CD4-positive, alpha-beta T cell (primary cell): Measurements from ENCODE around the gene DTNBP1. TPM values are rescaled to one million over a fixed set of nuclear protein-coding genes. Genes with fewer than 3 reads are reported as not detected.

ENCODE experiments used
- ATAC-seq: fragments of 200-7000 bp; cut with Tn5 transposase; one replicate; pipeline ENCODE4 v1.10.0; 2022; ENCODE audit warnings: mild to moderate bottlenecking; ENCODE audit not compliant: poor library complexity
- CTCF ChIA-PET: fragments of 350-600 bp; sonication (Branson Sonifier 250); formaldehyde crosslinking; loops from one replicate; lab custom pipeline; 2021; ENCODE audit warnings: antibody characterized with exemption, inconsistent platforms; lab: Charles Lee
- POLR2A ChIA-PET: fragments of 350-600 bp; sonication (Branson Sonifier 250); formaldehyde crosslinking; loops from one replicate; lab custom pipeline; 2021; ENCODE audit warnings: antibody characterized with exemption, inconsistent platforms; lab: Charles Lee
- DNase-seq, 14 experiments: peaks; one replicate each; pipeline ENCODE4 v3.0.0-alpha.2; 2013 to 2020; ENCODE audit warnings: mixed read lengths in 2 of 14
- H3K27ac ChIP-seq, 2 donors: one replicate each; pipeline versions ENCODE4 v1.5.1 to v1.7.0; 2013; ENCODE audit warnings: low read length in 2 of 2, low read depth in 1 of 2, mild to moderate bottlenecking in 1 of 2
- H3K27me3 ChIP-seq, 2 experiments: 1 replicate in 1 of 2; 2 replicates in 1 of 2; pipeline versions ENCODE4 v1.6.1 to v1.7.0; 2013; ENCODE audit warnings: low read length in 2 of 2, control low read depth in 1 of 2, mild to moderate bottlenecking in 1 of 2, moderate library complexity in 1 of 2; ENCODE audit not compliant: insufficient read depth in 2 of 2, control insufficient read depth in 1 of 2
- H3K36me3 ChIP-seq: one replicate; pipeline ENCODE4 v1.6.1; 2013; ENCODE audit warnings: low read length, control low read depth; ENCODE audit not compliant: insufficient read depth
- H3K4me1 ChIP-seq: one replicate; pipeline ENCODE4 v1.6.1; 2013; ENCODE audit warnings: low read length, control low read depth; ENCODE audit not compliant: insufficient read depth
- H3K4me3 ChIP-seq: one replicate; pipeline ENCODE4 v1.5.1; 2013; ENCODE audit warnings: mild to moderate bottlenecking, low read length, moderate library complexity
- H3K9me3 ChIP-seq, 2 experiments: 1 replicate in 1 of 2; 2 replicates in 1 of 2; pipeline versions ENCODE4 v1.6.1 to v1.7.0; 2013; ENCODE audit warnings: low read length in 2 of 2, mild to moderate bottlenecking in 2 of 2, control low read depth in 1 of 2, moderate library complexity in 1 of 2; ENCODE audit not compliant: control insufficient read depth in 1 of 2, insufficient read depth in 1 of 2
- H3K27ac Mint-ChIP-seq: one replicate; pipeline ENCODE4 v1.8.0; 2020; ENCODE audit warnings: mixed read lengths
- H3K27me3 Mint-ChIP-seq: one replicate; pipeline ENCODE4 v1.8.0; 2021; ENCODE audit warnings: mixed read lengths
- H3K36me3 Mint-ChIP-seq: one replicate; pipeline ENCODE4 v1.8.0; 2021; ENCODE audit warnings: low read depth, mixed read lengths
- H3K4me1 Mint-ChIP-seq: one replicate; pipeline ENCODE4 v1.8.0; 2021; ENCODE audit warnings: low read depth, mixed read lengths
- H3K4me3 Mint-ChIP-seq: one replicate; pipeline ENCODE4 v1.8.0; 2020; ENCODE audit warnings: mild to moderate bottlenecking, mixed read lengths
- H3K9me3 Mint-ChIP-seq: one replicate; pipeline ENCODE4 v1.8.0; 2020; ENCODE audit warnings: mixed read lengths
- intact Hi-C, 2 experiments: fragments of 100-400 bp; cut with DNase I in 1 of 2; cut with micrococcal nuclease in 1 of 2; formaldehyde crosslinking; loops; one replicate each; pipeline versions ENCODE4 v1.15.1 to v1.9.0; 2023 to 2025; cut with DNase I, micrococcal nuclease
- total RNA-seq, 174 experiments: library from RNA in 2 of 174; stranded (reverse) in 2 of 174; gene quantifications; one replicate each; pipeline ENCODE4 v1.2.3 and lab custom pipeline; 2021 to 2026
- TF ChIP-seq, protein P1 (sequence below): fragments of 200-600 bp; IDR thresholded peaks from one replicate; pipeline ENCODE4 v1.8.0; 2022; ENCODE audit warnings: antibody characterized with exemption, mild to moderate bottlenecking

The DTNBP1 gene
- total RNA-seq, 2 experiments from 2014 or later = 14.5 to 14.7 TPM

DNA sequence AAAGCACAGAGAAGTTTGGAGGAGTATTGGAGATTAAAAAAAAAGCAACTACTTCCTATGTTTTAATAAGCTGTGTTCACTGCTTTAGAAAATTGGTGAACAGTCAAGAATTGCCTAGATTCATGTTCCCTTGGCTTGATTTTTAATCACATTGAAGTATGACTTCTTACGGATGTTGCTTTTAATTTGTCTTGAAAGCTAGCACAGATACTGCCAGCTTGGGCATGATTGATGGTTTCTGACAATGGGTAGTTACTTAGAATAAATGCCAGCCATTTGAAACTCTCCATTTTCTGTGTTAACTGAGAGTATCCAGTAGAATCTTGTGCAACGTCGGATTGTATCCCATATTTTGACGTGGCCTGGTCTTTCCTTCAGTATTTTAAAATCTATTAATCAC, 178.0 kb downstream of the DTNBP1 start:
- DNase-seq = no peak
- intact Hi-C loops = no loop called here
- H3K4me1 ChIP-seq = peaks cover 4% of the 10 kb centered on the region
- Mint-ChIP-seq H3K36me3 (peaks cover 37% of the 10 kb centered on the region), H3K4me1 (peaks cover 68% of the 10 kb centered on the region), H3K27me3 (no peaks in the 10 kb centered on the region), H3K27ac (peak overlapping the region; percentile 4), H3K4me3 (no peak overlapping the region), H3K9me3 (no peaks in the 10 kb centered on the region)
- H3K27ac ChIP-seq = no peak overlapping the region
- ChIA-PET POLR2A (no interaction called here), CTCF (no interaction called here)
- H3K27me3 ChIP-seq = no peaks in the 10 kb centered on the region
- no peaks in the 10 kb centered on the region for H3K9me3 ChIP-seq
- H3K4me3 ChIP-seq = no peak overlapping the region
- TF ChIP-seq, protein P1, sequence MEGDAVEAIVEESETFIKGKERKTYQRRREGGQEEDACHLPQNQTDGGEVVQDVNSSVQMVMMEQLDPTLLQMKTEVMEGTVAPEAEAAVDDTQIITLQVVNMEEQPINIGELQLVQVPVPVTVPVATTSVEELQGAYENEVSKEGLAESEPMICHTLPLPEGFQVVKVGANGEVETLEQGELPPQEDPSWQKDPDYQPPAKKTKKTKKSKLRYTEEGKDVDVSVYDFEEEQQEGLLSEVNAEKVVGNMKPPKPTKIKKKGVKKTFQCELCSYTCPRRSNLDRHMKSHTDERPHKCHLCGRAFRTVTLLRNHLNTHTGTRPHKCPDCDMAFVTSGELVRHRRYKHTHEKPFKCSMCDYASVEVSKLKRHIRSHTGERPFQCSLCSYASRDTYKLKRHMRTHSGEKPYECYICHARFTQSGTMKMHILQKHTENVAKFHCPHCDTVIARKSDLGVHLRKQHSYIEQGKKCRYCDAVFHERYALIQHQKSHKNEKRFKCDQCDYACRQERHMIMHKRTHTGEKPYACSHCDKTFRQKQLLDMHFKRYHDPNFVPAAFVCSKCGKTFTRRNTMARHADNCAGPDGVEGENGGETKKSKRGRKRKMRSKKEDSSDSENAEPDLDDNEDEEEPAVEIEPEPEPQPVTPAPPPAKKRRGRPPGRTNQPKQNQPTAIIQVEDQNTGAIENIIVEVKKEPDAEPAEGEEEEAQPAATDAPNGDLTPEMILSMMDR = no peak
- ATAC-seq = no peak
- peaks cover 23% of the 10 kb centered on the region for H3K36me3 ChIP-seq

DNA sequence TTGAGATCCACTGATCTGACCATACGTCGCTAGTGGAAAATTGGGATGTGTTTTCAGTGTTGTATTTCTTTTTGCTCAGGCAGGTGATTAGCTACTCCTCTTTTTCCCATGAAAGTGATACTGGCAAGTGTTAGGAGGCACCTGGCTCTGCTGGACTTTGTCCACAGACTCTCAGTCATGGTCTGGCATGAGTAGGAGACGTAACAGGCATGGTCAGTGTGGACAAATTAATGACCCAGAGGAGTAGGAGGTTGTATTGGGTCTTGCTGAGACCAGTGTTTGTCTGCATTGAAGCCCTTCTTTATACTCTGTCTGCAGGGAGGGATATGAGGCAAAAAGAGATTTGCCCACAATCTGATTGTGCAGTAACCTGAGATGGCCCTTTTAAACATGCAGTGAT, 178.7 kb downstream of the DTNBP1 start:
- POLR2A ChIA-PET = no interaction called here

DNA sequence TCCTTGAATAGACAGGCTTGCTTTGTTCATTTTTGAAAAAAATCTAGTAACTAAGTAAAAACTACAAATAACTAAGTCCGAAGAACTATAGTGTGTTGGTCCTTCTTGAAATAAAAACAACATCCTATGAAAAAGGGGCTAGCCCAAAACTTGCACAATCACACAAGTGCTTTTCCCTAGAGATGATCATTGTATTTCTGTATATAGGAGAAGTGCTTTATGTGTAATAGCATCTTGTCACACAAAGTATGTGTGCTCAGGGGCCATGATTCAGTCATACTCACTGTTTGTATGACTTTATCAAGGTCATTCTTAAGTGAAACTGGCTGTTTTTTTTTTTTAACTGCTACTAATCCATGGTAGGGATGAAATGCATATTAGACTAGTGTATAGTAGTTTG, 179.8 kb downstream of the DTNBP1 start:
- H3K36me3 ChIP-seq = peaks cover 10% of the 10 kb centered on the region
- DNase-seq (peak in 2 of 14 experiments; percentile 18 to 37), ATAC-seq (no peak)
- TF ChIP-seq, protein P1 = no peak
- no peak overlapping the region for H3K27ac ChIP-seq
- no peaks in the 10 kb centered on the region for H3K9me3 ChIP-seq
- Mint-ChIP-seq H3K4me1 (peaks cover 62% of the 10 kb centered on the region), H3K9me3 (no peaks in the 10 kb centered on the region), H3K27ac (peak overlapping the region; percentile 17), H3K36me3 (peaks cover 28% of the 10 kb centered on the region), H3K27me3 (no peaks in the 10 kb centered on the region), H3K4me3 (no peak overlapping the region)
- no peaks in the 10 kb centered on the region for H3K4me1 ChIP-seq
- H3K4me3 ChIP-seq = no peak overlapping the region
- no peaks in the 10 kb centered on the region for H3K27me3 ChIP-seq
- ChIA-PET CTCF (no interaction called here), POLR2A (no interaction called here)
- intact Hi-C loops = no loop called here

More for the DNA sequence above, 178.7 kb downstream of the DTNBP1 start:
- TF ChIP-seq, protein P1 = no peak
- Histone ChIP-seq H3K27ac (no peak overlapping the region), H3K4me3 (no peak overlapping the region), H3K36me3 (peaks cover 21% of the 10 kb centered on the region), H3K27me3 (no peaks in the 10 kb centered on the region), H3K4me1 (no peaks in the 10 kb centered on the region), H3K9me3 (no peaks in the 10 kb centered on the region)
- intact Hi-C loops = no loop called here
- DNase-seq (no peak), ATAC-seq (no peak)
- Mint-ChIP-seq H3K4me3 (no peak overlapping the region), H3K36me3 (peaks cover 35% of the 10 kb centered on the region), H3K9me3 (no peaks in the 10 kb centered on the region), H3K27me3 (no peaks in the 10 kb centered on the region), H3K27ac (peak overlapping the region; percentile 39), H3K4me1 (peaks cover 66% of the 10 kb centered on the region)
- CTCF ChIA-PET = no interaction called here
